Measurements from ENCODE around the gene ATIC. TPM values are rescaled to one million over a fixed set of nuclear protein-coding genes. Genes with fewer than 3 reads are reported as not detected.

The ATIC gene
- total RNA-seq, 1 experiment from 2014 or later, result 295 TPM

DNA sequence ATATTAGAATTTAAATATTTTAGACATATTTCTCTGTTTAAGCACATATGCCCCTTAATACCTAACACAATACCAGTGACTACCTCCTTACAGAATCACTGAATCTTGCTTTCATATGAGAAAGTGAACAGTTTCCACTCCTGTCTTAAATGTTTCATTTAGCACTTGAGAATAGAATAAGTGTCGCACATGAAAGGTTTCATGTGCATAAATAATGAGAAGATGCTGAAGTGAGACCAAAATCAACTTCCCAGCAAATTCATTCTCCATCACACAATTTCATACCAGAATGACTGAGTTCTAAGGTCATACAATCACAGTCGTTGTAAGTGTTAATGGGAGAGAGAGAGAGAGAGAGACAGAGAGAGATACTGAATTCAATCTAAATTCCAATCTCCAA lies 51.2 kb downstream of the ATIC start:
- Mint-ChIP-seq H3K9me3 (no peaks in the 10 kb centered on the region), H3K27ac (no peak overlapping the region), H3K4me1 (no peaks in the 10 kb centered on the region), H3K36me3 (ENCODE audit: insufficient read depth in 1 of 3, low read depth in 3 of 3) (peaks cover 13 to 60% (median 37%) of the 10 kb centered on the region in 3 experiments), H3K4me3 (no peak overlapping the region), H3K27me3 (ENCODE audit: low read depth) (no peaks in the 10 kb centered on the region)
- no peak overlapping the region for H4K5ac ChIP-seq (ENCODE audit: insufficient read length, low read depth, low read length)
- no peak overlapping the region for H3K4me2 ChIP-seq (ENCODE audit: insufficient read depth, insufficient read length, low read length)
- H3K9me3 ChIP-seq (ENCODE audit: control insufficient read depth, low read depth, low read length), result no peaks in the 10 kb centered on the region
- no peak overlapping the region for H4K91ac ChIP-seq (ENCODE audit: insufficient read length, low read depth, low read length)
- H3K79me2 ChIP-seq (ENCODE audit: insufficient read depth, low read length), result no peaks in the 10 kb centered on the region
- H2AK5ac ChIP-seq (ENCODE audit: insufficient read length, low read length), result no peak overlapping the region
- no peak for TF ChIP-seq CTCF (conservative IDR thresholded peaks at IDR 0.05)
- no peaks in the 10 kb centered on the region for H3K23me2 ChIP-seq (ENCODE audit: insufficient read length, low read depth, low read length, poor library complexity, severe bottlenecking)
- WGBS (ENCODE audit: extremely low coverage, insufficient read length, low lambda C conversion rate), result no CpG with 5 or more reads among the region's 2 CpGs
- H3K23ac ChIP-seq (ENCODE audit: insufficient read length, low read depth, low read length), result no peak overlapping the region
- H2BK5ac ChIP-seq (ENCODE audit: insufficient read length, low read length), result no peak overlapping the region
- no peak overlapping the region for H2BK20ac ChIP-seq (ENCODE audit: low read depth, low read length, poor library complexity, severe bottlenecking)
- H4K20me1 ChIP-seq (ENCODE audit: control insufficient read depth, insufficient read depth, insufficient read length), result no peaks in the 10 kb centered on the region
- H2BK15ac ChIP-seq (ENCODE audit: low read depth, low read length), result no peak overlapping the region
- H3K4me1 ChIP-seq (ENCODE audit: insufficient read depth, low read length), result no peaks in the 10 kb centered on the region
- H3K27ac ChIP-seq (ENCODE audit: insufficient read length, low read depth, low read length), result no peak overlapping the region
- DNase-seq, result no peak
- no peak overlapping the region for H3K56ac ChIP-seq (ENCODE audit: insufficient read length, low read depth, low read length)
- no peak overlapping the region for H3K18ac ChIP-seq (ENCODE audit: insufficient read length, low read depth, low read length)
- H3K27me3 ChIP-seq (ENCODE audit: insufficient read depth, low read length), result no peaks in the 10 kb centered on the region
- H3K9ac ChIP-seq (ENCODE audit: extremely low read depth, insufficient read length, low read length), result no peak overlapping the region
- H3K14ac ChIP-seq (ENCODE audit: insufficient read depth, low read length), result no peak overlapping the region
- no peak overlapping the region for H2BK120ac ChIP-seq (ENCODE audit: low read depth, low read length, poor library complexity, severe bottlenecking)
- H3K79me1 ChIP-seq (ENCODE audit: insufficient read depth, low read depth, low read length, poor library complexity, severe bottlenecking), result no peaks in the 10 kb centered on the region
- H2AFZ ChIP-seq (ENCODE audit: low read length), result no peak overlapping the region
- H4K8ac ChIP-seq (replicated peaks; ENCODE audit: insufficient read length, low read depth, low read length), result no peak overlapping the region
- no peak overlapping the region for H3K4ac ChIP-seq (ENCODE audit: low read depth, low read length)
- H2BK12ac ChIP-seq (ENCODE audit: insufficient read length, low read depth, low read length), result no peak overlapping the region
- no peak overlapping the region for H3T11ph ChIP-seq (ENCODE audit: low read length)

Data from H9 (cell line).